Activated CD8-positive, alpha-beta T cell treated with anti-CD3 and anti-CD28 coated beads, Interleukin-2, amount 10 ng/mL, durations not matched to agents 7 days and 5 days (primary cell): ENCODE measurements around the gene FAM53A. TPM values are rescaled to one million over a fixed set of nuclear protein-coding genes. Genes with fewer than 3 reads are reported as not detected.

Experiments
- ATAC-seq: fragments of 150-1000 bp; cut with Tn5 transposase; one replicate; pipeline ENCODE4 v1.10.0; 2021; ENCODE audit warnings: moderate library complexity
- CTCF ChIA-PET: fragments of 350-600 bp; sonication (Branson Sonifier 250); formaldehyde crosslinking; loops from one replicate; lab custom pipeline; 2021; ENCODE audit warnings: antibody characterized with exemption; lab: Charles Lee
- POLR2A ChIA-PET: fragments of 350-600 bp; sonication (Branson Sonifier 250); formaldehyde crosslinking; loops from one replicate; lab custom pipeline; 2021; ENCODE audit warnings: antibody characterized with exemption; lab: Charles Lee
- DNase-seq: peaks from one replicate; pipeline ENCODE4 v3.0.0-alpha.2; 2020
- H3K27ac Mint-ChIP-seq: one replicate; pipeline ENCODE4 v1.8.0; 2021; ENCODE audit warnings: mild to moderate bottlenecking, mixed read lengths
- H3K27me3 Mint-ChIP-seq: one replicate; pipeline ENCODE4 v1.8.0; 2021; ENCODE audit warnings: low read depth, mixed read lengths
- H3K36me3 Mint-ChIP-seq: one replicate; pipeline ENCODE4 v1.8.0; 2021; ENCODE audit warnings: low read depth, mixed read lengths
- H3K4me1 Mint-ChIP-seq: one replicate; pipeline ENCODE4 v1.8.0; 2021; ENCODE audit warnings: low read depth, mixed read lengths
- H3K4me3 Mint-ChIP-seq: one replicate; pipeline ENCODE4 v1.8.0; 2021; ENCODE audit warnings: mild to moderate bottlenecking, mixed read lengths
- H3K9me3 Mint-ChIP-seq: one replicate; pipeline ENCODE4 v1.8.0; 2022; ENCODE audit warnings: mixed read lengths; ENCODE audit not compliant: insufficient read depth
- total RNA-seq, 2 experiments: library from RNA; stranded (reverse); gene quantifications; one replicate each; pipeline ENCODE4 v1.2.3, GENCODE V29; 2021

Gene FAM53A
- total RNA-seq, 2 experiments from 2014 or later = 0.45 to 0.91 TPM

DNA sequence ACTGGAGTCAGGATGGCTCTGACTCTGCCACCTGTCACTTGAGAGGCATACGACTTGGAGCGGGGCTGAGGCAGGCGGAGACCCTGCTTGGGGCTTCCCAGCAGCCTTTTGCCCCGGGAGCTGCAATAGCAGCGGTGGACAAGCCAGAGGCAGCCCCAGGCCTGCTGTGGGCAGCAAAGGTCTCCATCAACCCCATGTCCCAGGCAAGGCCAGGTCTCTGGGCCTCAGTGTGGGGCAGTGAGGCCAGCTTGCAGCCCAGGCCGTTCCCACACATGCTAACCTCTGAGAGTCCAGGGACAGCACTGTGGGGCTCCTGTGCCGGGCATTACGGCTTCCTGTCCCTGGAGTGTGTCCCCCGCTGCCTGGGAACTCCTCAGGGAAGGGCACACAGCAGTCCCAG lies 53.0 kb downstream of the FAM53A start:
- CTCF ChIA-PET = no interaction called here
- Mint-ChIP-seq H3K27me3 (no peaks in the 10 kb centered on the region), H3K36me3 (no peaks in the 10 kb centered on the region), H3K4me1 (no peaks in the 10 kb centered on the region), H3K4me3 (no peak overlapping the region), H3K27ac (no peak overlapping the region), H3K9me3 (no peaks in the 10 kb centered on the region)
- DNase-seq = no peak
- no peak for ATAC-seq
- POLR2A ChIA-PET = no interaction called here

DNA sequence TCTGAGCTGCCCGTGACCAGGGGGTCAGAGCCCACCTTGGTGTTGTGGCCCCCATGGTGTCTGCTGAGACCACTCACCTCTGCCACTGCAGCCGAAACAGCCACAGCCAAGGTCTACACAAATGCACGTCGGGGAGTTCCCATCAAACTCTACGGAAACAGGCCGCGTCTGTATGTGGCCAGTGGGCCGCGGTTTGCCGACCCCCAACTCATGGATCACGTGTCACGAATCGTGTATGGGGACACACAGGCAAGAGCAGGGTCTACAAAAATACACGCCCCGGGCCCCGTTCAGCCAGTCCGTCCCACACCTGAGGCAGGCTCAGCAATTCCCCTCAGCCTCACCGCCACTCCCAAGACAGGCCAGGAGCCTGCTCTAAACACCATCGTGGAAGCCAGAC lies 53.8 kb downstream of the FAM53A start:
- H3K36me3 Mint-ChIP-seq = no peaks in the 10 kb centered on the region
- no peaks in the 10 kb centered on the region for H3K27me3 Mint-ChIP-seq
- H3K4me3 Mint-ChIP-seq = no peak overlapping the region
- DNase-seq (no peak), ATAC-seq (no peak)
- H3K27ac Mint-ChIP-seq = no peak overlapping the region
- ChIA-PET POLR2A (no interaction called here), CTCF (interaction anchor here (1.0 to 2.1 kb wide), 4 partner anchors 14 to 503 kb away, joined by 3 to 18 read pairs (median 4); no protein-coding TSS in a partner anchor)
- H3K9me3 Mint-ChIP-seq = no peaks in the 10 kb centered on the region
- no peaks in the 10 kb centered on the region for H3K4me1 Mint-ChIP-seq

DNA sequence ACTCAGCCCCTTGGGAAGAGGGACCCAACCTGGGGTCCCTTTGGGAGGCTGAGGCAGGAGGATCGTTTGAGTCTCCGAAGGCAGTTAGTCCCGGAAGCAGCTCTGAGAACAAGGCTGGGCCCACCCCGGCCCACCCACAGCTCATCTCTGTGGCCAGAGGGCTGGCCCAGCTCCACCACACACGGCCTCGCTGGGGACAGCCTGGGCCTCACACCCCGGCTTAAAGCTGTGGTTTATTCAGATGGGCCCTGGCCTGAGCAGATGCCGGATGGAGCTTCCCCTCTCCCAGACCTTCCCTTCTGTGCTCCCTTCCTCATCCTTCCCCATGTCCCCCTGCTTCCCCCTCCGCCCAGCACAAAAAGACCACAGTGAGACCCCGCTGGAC lies 54.4 kb downstream of the FAM53A start:
- Mint-ChIP-seq H3K9me3 (no peaks in the 10 kb centered on the region), H3K27ac (no peak overlapping the region), H3K36me3 (no peaks in the 10 kb centered on the region), H3K27me3 (no peaks in the 10 kb centered on the region), H3K4me3 (no peak overlapping the region), H3K4me1 (no peaks in the 10 kb centered on the region)
- ATAC-seq (no peak), DNase-seq (no peak)
- CTCF ChIA-PET = interaction anchor here (0.7 to 2.1 kb wide), 7 partner anchors 13 to 503 kb away, joined by 3 to 18 read pairs (median 3); no protein-coding TSS in a partner anchor
- POLR2A ChIA-PET = interaction anchor here (0.8 kb wide), 1 partner anchor 274 kb away, joined by 3 read pairs; no protein-coding TSS in a partner anchor

DNA sequence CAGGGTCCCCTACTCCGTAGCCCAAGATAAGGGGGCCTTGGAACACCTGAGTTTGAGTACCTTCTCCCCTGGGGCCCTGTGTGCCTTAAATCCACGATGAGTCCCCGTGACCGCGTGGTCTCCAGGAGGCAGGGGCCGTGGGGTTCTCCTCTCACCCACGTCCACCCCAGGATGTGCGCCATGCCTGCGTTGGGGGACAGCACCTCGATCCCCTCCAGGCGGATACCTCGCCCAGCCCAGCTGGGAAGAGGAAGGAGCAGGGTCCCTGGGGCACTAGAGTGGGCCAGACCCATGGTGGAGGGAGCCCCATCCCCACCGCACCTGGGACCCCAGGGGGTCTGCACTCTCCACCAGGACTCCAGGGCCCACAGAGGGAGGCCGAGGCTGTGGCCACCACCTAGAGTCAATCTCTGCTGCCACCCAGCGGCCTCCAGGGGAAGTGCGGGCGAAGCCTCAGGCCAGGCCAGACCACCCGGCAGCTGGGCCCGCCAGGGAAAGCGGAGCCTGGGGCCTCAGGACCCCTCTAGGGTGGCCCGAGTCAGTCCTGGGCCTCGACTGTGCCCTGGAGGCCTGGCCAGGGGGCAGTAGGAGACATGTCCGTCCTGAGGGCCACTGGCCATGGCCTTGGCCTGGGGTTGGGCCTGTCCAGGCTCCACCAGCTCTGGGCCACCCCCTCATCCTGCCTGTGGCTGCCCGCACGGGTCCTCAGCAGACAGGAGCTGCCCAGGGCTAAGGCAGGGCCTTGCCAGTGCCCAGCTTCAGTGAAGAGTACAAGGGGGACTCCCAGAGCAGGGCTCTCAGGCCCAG lies 55.0 kb downstream of the FAM53A start:
- DNase-seq (peak; percentile 75), ATAC-seq (peak; percentile 85)
- Mint-ChIP-seq H3K36me3 (no peaks in the 10 kb centered on the region), H3K4me1 (no peaks in the 10 kb centered on the region), H3K4me3 (no peak overlapping the region), H3K9me3 (no peaks in the 10 kb centered on the region), H3K27ac (no peak overlapping the region), H3K27me3 (no peaks in the 10 kb centered on the region)
- ChIA-PET POLR2A (interaction anchor here (0.8 kb wide), 1 partner anchor 273 kb away, joined by 3 read pairs; no protein-coding TSS in a partner anchor), CTCF (interaction anchor here (0.7 to 2.1 kb wide), 7 partner anchors 13 to 502 kb away, joined by 3 to 18 read pairs (median 3); no protein-coding TSS in a partner anchor)

DNA sequence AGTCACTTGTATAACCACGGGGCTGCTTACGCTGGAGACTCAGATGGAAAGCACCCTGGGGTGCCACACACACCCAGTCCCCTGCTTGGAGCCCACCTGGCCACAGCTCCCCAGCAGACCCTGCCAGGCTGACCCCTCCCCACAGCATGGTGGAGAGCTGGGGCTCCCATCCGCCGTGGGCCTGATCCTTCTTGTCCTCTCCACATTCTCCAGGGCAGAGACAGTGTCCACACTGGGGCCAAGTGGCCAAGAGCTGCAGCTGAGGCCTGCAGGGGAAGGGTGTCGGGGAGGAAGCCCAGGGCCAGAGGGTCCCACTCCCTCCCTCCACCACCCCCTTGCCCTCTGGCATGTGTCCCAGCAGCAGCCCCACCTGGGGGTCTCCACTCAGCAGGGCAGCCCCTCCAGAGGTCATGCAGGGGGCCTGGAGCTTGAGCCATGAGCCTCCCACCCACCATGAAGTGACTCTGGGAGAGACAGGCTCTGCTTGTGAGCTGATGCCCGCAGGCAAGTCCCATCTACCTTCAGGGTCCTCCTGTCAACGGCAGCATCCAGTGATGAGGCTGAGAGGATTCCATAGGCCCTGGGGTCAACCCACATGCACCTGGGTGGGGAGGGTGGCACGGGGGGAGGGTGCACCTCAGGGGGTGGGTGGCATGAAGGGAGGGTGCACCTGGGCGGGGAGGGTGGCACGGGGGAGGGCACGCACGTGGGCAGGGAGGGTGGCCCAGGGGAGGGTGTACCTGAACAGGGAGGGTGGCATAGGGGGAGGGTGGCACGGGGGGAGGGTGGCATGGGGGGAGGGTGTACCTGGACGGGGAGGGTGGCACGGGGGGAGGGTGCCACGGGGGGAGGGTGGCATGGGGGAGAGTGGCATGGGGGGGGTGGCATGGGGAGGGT lies 56.4 kb downstream of the FAM53A start:
- H3K36me3 Mint-ChIP-seq = no peaks in the 10 kb centered on the region
- no peaks in the 10 kb centered on the region for H3K4me1 Mint-ChIP-seq
- POLR2A ChIA-PET = no interaction called here
- no peak for DNase-seq
- H3K4me3 Mint-ChIP-seq = no peak overlapping the region
- no peaks in the 10 kb centered on the region for H3K27me3 Mint-ChIP-seq
- H3K9me3 Mint-ChIP-seq = no peaks in the 10 kb centered on the region
- H3K27ac Mint-ChIP-seq = no peak overlapping the region
- ATAC-seq = no peak
- CTCF ChIA-PET = no interaction called here

DNA sequence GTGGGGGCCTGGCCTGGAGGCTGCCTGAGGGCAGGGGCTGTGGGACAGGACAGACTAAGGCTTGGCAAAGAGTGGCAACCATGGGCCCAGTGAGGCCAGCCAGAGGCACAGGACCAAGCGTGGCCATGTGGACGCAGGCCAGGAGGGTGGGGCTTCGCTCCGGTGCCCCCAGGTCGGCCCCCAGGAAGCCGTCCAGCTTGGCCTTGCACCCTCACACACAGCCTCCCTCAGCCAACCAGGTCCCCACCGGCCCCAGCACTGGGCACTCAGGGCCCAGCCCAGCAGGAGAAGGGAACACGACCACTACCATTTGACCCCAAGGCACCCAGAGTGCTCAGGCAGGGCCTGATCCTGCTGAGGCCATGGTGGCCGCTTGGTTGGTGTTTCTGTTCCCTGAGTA lies 57.2 kb downstream of the FAM53A start:
- POLR2A ChIA-PET = no interaction called here
- no peaks in the 10 kb centered on the region for H3K27me3 Mint-ChIP-seq
- CTCF ChIA-PET = no interaction called here
- ATAC-seq = no peak
- H3K27ac Mint-ChIP-seq = no peak overlapping the region
- no peak for DNase-seq
- no peaks in the 10 kb centered on the region for H3K36me3 Mint-ChIP-seq
- no peaks in the 10 kb centered on the region for H3K4me1 Mint-ChIP-seq
- H3K9me3 Mint-ChIP-seq = no peaks in the 10 kb centered on the region
- H3K4me3 Mint-ChIP-seq = no peak overlapping the region

DNA sequence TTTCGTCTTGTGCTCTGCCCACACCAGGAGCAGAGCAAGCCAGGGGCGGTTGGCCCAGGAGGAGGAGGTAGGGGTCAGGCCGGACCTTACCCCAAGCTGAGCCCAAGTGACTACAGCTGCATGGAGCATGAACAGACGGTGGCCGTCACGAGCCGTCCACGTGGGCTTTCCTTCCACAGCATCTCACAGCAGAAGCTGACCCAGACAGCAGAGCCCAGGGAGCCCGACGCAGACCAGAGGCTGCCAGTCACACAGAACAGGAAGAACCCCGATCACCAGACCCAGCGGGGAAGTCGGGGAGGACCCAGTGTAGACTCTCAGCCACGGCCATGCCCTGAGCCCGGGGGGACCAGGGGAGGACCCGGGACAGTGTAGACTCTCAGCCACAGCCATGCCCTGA lies 58.0 kb downstream of the FAM53A start:
- CTCF ChIA-PET = no interaction called here
- no peak for ATAC-seq
- H3K27me3 Mint-ChIP-seq = no peaks in the 10 kb centered on the region

DNA sequence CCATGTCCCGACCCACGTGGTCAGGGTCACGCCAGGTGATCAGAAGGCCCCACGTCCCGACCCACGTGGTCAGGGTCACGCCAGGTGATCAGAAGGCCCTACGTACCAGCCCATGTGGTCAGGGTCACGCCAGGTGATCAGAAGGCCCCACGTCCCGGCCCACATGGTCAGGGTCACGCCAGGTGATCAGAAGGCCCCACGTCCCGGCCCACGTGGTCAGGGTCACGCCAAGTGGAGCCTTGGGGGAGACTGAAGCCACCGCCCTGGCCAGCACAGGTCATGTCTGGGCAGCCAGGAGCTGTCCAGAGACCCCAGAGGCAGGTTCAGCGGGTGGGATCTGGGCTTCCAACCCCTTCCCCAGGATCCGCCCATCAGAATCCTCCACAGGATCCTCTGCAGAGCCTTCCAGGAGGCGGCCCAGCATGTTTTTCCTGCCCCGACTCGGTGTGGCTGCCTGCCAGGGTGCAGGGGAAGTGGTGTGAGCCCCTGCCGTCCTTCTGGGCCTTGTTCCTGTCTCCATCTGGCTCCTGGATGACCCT lies 58.4 kb downstream of the FAM53A start:
- no peaks in the 10 kb centered on the region for H3K4me1 Mint-ChIP-seq
- no peak for DNase-seq
- H3K4me3 Mint-ChIP-seq = no peak overlapping the region
- no peak overlapping the region for H3K27ac Mint-ChIP-seq
- H3K36me3 Mint-ChIP-seq = no peaks in the 10 kb centered on the region
- POLR2A ChIA-PET = no interaction called here
- no peaks in the 10 kb centered on the region for H3K27me3 Mint-ChIP-seq
- ATAC-seq = no peak
- CTCF ChIA-PET = no interaction called here
- no peaks in the 10 kb centered on the region for H3K9me3 Mint-ChIP-seq

More for the DNA sequence above, 58.0 kb downstream of the FAM53A start:
- Mint-ChIP-seq H3K27ac (no peak overlapping the region), H3K9me3 (no peaks in the 10 kb centered on the region), H3K36me3 (no peaks in the 10 kb centered on the region), H3K4me1 (no peaks in the 10 kb centered on the region), H3K4me3 (no peak overlapping the region)
- no peak for DNase-seq
- POLR2A ChIA-PET = no interaction called here

DNA sequence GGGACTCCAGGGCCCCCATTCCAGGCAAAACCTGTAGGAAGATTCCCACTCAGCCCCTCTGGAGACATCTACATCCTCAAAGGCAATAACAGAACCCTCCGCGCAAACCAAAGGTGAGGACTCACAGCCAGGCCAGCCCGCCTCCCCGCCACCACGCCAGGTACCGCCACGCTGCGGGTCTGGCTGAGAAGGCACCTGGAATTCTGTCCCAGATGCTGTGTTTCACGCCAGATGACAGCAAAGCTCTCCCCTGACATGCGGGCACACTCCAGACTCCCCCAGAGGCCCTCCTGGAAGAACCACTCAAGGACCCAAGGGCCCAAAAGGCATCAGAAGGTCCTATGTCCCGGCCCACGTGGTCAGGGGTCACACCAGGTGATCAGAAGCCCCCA lies 59.6 kb downstream of the FAM53A start:
- DNase-seq (no peak), ATAC-seq (no peak)
- H3K9me3 Mint-ChIP-seq = no peaks in the 10 kb centered on the region
- H3K36me3 Mint-ChIP-seq = no peaks in the 10 kb centered on the region
- H3K27me3 Mint-ChIP-seq = no peaks in the 10 kb centered on the region
- ChIA-PET CTCF (no interaction called here), POLR2A (no interaction called here)
- H3K4me1 Mint-ChIP-seq = no peaks in the 10 kb centered on the region
- no peak overlapping the region for H3K4me3 Mint-ChIP-seq
- no peak overlapping the region for H3K27ac Mint-ChIP-seq

DNA sequence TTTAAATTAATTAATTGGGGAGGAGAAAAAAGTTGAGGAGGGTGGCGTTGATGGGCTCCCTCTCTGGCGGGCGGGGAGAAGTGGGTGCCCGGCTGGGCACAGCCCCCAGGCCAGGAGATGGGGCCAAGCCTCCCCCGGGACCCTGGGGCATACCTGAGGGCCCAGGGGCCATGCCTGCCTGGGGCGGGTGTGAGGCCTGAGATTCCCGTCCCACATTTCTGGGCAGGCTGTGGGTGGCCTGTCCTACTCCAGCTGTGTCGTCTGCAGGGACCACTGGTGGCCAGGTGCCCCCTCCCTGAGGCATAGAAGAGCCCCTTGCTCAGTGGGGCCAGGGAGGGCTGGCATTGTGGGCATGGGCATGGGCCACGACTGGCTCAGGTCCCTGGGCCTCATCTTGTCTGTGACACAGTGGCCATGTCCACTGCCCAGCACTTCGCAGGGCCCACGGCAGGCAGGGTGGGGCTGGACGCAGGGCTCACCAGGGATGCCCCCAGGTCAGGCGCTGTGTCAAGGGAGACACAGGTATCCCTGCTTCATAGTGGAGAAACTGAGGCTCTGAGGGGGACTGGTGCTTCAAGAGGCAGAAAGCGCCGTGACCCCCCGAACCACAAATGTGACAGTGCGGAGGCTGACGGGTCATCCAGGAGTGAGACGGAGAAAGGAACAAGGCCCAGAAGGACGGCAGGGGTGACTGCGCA lies 60.1 kb downstream of the FAM53A start:
- Mint-ChIP-seq H3K36me3 (no peaks in the 10 kb centered on the region), H3K9me3 (no peaks in the 10 kb centered on the region)
- POLR2A ChIA-PET = no interaction called here

DNA sequence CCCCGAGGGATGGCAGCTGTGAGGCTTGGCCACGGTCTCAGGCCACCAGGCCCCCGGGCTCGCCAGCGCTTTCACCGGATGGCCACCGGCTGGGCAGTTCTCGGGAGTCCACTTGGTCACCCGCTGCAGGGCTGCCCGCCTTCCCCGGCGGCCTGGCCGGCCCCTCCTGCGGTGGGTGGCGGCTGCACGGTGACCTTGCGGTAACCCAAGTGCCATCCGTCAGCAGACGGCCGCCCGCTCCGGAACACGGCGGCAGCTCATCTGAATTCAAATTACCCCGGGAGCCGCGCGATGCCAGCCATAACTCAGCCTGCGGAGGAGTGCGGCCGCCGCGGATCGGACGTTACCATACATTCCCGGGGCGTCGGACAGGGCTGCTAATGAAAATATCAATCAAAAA lies 60.7 kb downstream of the FAM53A start:
- Mint-ChIP-seq H3K9me3 (no peaks in the 10 kb centered on the region), H3K27me3 (no peaks in the 10 kb centered on the region), H3K36me3 (no peaks in the 10 kb centered on the region), H3K27ac (no peak overlapping the region), H3K4me3 (no peak overlapping the region), H3K4me1 (no peaks in the 10 kb centered on the region)
- no peak for ATAC-seq
- ChIA-PET CTCF (no interaction called here), POLR2A (no interaction called here)
- no peak for DNase-seq

More for the DNA sequence above, 60.1 kb downstream of the FAM53A start:
- Mint-ChIP-seq H3K27ac (no peak overlapping the region), H3K27me3 (no peaks in the 10 kb centered on the region), H3K4me3 (no peak overlapping the region), H3K4me1 (no peaks in the 10 kb centered on the region)
- DNase-seq (no peak), ATAC-seq (no peak)
- CTCF ChIA-PET = no interaction called here
